HG02973 (cell line): ENCODE data around the gene CAPG.
A peak's percentile ranks its signal among the peaks of the same experiment; 100 is the strongest.
"Not testable (repeated sequence)": the region's sequence is repeated elsewhere in the genome, so short reads cannot be mapped to it uniquely, and the experiment has no call there.

Source experiments
- ATAC-seq: cut with Tn5 transposase; IDR thresholded peaks from one replicate; pipeline ENCODE4 v1.9.1; 2021; ENCODE audit warnings: moderate library complexity; ENCODE audit not compliant: unreplicated experiment

The CAPG gene

GRCh38 chr2:85409845-85410583 is at the start of gene CAPG:
CAPG (minus strand) TSS chr2:85410366; CDS start chr2:85402145, 8,221 bp downstream.
- peak; percentile 52 for ATAC-seq

GRCh38 chr2:85459771-85460170 is 49.6 kb upstream of the CAPG start:
- no peak for ATAC-seq

GRCh38 chr2:85458601-85459563 is 48.7 kb upstream of the CAPG start:
- ATAC-seq = no peak

- ATAC-seq = no peak
Observed at GRCh38 chr2:85457877-85458316, 47.7 kb upstream of the CAPG start.

- ATAC-seq = no peak
Observed at GRCh38 chr2:85457043-85457442, 46.9 kb upstream of the CAPG start.

GRCh38 chr2:85455552-85456090 is 45.5 kb upstream of the CAPG start:
- ATAC-seq = no peak

- ATAC-seq = no peak
Observed at GRCh38 chr2:85453571-85453970, 43.4 kb upstream of the CAPG start.

- ATAC-seq = no peak
Observed at GRCh38 chr2:85452237-85452636, 42.1 kb upstream of the CAPG start.

GRCh38 chr2:85449214-85449588 is 39.0 kb upstream of the CAPG start:
- no peak for ATAC-seq

- ATAC-seq = no peak
Observed at GRCh38 chr2:85448461-85449213, 38.5 kb upstream of the CAPG start.

- no peak for ATAC-seq
Observed at GRCh38 chr2:85447222-85447585, 37.0 kb upstream of the CAPG start.

GRCh38 chr2:85446296-85447221 is 36.4 kb upstream of the CAPG start:
- ATAC-seq = no peak

GRCh38 chr2:85445316-85446295 is 35.4 kb upstream of the CAPG start:
- no peak for ATAC-seq

- no peak for ATAC-seq
Observed at GRCh38 chr2:85444629-85445172, 34.5 kb upstream of the CAPG start.

GRCh38 chr2:85441864-85442263 is 31.7 kb upstream of the CAPG start:
- no peak for ATAC-seq

GRCh38 chr2:85440729-85441128 is 30.6 kb upstream of the CAPG start:
- ATAC-seq = no peak

GRCh38 chr2:85439986-85440385 is 29.8 kb upstream of the CAPG start:
- ATAC-seq = no peak

GRCh38 chr2:85439569-85439968 is 29.4 kb upstream of the CAPG start:
- not testable (repeated sequence) for ATAC-seq
